WI38 (cell line): ENCODE data around the gene MAGEF1.

Experiments
- H3K4me3 ChIP-seq: 2 replicates; pipeline ENCODE4 v1.5.1; 2011; ENCODE audit warnings: low read depth, mild to moderate bottlenecking, control low read depth, low read length
- TF ChIP-seq, protein P1 (sequence below): IDR thresholded peaks from 2 replicates; pipeline ENCODE4 v1.5.1; 2012; ENCODE audit warnings: low read depth, mild to moderate bottlenecking, control low read depth, low read length

Gene MAGEF1

DNA sequence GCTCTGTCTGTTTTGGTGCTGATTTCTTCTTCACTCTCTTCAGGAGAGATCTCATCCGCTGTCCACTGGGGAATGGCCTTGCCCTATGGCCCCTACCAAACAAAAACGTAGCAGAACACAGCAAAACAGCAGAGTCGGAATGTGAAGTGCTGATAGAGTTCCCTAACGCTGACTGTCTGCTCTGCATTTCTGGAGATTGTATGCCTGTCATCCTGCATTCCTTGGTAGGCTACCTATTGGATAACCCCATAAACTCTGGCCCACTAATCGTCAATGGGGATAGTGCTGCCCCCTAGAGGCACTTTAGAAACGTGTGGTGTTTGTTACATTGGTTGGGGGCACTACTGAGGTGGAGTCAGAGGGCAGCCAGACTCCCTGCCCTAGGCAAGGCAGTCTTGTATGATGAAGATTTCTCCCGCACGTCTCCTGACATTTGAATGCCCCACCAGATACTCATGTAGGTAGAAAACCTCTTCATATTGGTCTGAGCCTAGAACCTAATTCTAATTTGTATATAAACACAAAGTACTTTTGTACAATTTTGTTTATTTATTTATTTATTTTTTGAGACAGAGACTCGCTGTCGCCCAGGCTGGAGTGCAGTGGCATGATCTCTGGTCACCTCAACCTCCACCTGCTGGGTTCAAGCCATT is 15.6 kb upstream of the MAGEF1 start:
- no peak overlapping the region for H3K4me3 ChIP-seq
- TF ChIP-seq, protein P1, sequence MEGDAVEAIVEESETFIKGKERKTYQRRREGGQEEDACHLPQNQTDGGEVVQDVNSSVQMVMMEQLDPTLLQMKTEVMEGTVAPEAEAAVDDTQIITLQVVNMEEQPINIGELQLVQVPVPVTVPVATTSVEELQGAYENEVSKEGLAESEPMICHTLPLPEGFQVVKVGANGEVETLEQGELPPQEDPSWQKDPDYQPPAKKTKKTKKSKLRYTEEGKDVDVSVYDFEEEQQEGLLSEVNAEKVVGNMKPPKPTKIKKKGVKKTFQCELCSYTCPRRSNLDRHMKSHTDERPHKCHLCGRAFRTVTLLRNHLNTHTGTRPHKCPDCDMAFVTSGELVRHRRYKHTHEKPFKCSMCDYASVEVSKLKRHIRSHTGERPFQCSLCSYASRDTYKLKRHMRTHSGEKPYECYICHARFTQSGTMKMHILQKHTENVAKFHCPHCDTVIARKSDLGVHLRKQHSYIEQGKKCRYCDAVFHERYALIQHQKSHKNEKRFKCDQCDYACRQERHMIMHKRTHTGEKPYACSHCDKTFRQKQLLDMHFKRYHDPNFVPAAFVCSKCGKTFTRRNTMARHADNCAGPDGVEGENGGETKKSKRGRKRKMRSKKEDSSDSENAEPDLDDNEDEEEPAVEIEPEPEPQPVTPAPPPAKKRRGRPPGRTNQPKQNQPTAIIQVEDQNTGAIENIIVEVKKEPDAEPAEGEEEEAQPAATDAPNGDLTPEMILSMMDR, result peak; percentile 73

DNA sequence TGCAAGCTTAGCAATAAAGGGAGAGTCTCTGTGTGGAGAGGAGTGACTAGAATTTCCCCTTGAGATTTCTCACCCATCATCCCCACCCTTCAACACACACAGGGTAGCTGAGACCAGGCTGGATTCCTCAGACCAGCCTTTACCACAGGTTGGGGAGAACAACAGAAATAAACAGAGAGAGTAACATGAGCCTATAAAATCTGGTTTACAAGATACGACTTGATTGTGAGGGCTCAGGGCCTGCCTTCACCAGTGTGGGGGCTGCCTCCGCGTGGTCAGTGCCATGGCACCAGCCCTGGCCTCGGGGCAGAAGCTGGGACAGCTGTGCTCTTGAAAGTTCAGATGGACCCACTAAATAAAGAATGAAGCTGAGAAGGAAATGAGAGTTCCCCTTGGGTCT is 14.6 kb upstream of the MAGEF1 start:
- TF ChIP-seq, protein P1, result no peak
- H3K4me3 ChIP-seq, result no peak overlapping the region

DNA sequence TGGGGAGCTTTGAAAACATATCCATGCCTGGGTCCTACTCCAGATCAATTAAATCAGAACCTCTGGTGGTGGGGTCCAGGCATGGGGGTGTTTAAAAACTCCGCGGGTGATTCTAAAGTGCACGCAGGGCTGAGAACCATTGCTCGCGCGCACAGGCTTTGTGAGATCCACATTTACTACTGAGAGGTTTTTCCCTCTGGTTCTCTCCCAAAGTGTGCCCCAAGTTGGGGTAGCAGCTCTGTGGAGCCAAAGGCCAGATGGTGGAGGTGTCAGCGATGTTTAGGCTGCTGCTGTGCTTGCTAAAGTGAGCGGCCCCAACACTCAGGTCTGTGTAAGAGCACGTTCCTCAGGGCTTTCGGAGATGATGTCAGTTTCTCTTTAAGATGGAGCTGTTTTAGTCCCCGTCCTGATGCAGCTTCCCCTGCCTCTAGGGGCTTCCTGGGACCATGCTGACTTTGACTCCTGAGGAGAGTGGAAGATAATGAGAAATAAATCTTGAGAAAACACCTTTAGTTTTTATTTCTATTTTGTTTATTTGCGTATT is 13.4 kb upstream of the MAGEF1 start:
- no peak overlapping the region for H3K4me3 ChIP-seq
- TF ChIP-seq, protein P1, result no peak

DNA sequence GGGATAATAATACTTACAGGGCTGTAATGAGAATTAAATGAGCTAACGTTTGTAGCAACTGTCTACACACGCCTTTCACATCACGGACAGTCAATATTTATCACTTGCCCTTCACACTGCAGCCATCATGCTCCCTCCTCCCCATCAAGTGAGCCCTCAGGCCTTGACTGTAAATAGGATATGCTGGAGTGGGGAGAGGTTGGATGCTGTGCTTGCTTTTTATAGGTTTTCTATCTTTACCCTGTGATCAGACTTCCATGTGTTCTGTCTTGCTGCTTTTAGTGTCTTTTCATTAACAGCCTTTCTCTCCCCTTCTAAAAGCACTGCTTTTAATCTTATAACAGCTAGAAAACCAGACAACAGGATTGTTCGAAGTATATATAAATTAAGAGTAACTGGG is 12.8 kb upstream of the MAGEF1 start:
- TF ChIP-seq, protein P1, result no peak
- H3K4me3 ChIP-seq, result no peak overlapping the region

DNA sequence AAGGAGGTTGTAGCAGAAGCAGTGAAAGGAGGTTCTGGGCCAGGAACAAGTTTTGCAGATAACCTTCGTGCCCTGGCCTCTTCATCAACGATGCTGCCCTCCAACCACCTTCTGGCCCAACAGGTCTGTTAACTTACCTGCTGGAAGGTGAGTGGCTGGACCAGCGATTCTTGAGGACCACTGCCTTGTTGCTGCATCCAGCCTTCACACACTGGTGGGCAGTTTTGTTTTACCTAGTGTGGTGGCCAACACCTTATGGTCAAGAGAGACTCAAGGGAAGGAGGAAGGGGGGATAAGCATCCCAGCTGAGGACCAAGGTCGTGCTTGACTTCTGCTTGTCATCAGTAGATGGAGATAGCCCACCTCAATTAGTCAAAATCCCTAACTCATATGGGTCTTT is 7.8 kb upstream of the MAGEF1 start:
- H3K4me3 ChIP-seq, result no peak overlapping the region
- TF ChIP-seq, protein P1, result no peak

DNA sequence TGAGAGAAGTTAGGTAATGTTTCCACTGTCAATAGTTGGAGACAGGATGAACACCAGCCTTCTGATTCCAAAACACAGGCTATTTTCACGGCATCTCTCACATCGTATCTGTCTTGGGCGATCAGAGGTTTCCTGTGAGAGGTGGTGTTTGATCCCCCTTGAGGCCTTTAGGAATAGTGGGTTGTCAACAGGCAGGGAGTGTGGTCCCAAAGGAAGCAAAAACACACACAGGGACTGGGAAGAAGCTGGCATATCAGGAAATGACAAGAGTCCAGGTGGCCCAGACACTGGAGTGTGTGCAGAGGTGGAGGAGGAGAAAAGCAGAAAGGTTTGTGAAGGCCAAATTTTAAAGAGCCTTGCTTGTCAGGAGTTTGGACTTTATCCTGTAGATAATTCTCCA is 6.6 kb upstream of the MAGEF1 start:
- no peak overlapping the region for H3K4me3 ChIP-seq
- TF ChIP-seq, protein P1, result no peak

DNA sequence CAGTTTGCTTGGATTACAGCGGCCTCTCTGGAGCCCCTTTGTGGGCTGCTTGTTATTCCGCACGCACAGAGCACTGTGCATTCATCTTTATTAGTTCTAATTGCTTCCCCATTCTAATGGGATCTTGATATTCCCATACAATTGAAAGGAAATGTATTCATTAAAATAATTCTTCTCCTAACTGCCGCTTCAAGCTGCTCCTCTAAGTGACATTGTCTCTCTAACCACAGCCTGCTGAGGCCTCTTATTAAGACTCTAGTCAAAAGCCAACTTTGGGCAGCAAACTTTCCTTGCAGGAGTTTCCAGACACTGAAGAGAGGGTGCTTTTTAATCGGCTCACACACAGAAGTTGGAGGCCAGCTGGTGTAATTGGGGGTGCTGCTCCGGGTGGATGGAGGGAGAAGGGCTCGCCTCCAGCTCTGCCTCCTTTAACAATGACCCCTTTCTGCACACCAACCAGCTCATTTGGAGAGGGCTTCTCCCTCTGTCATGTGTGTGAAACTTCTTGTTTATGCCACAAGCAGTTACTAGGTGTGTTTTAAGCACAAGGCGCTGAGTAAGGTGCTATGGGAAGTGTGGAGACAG is 5.6 kb upstream of the MAGEF1 start:
- H3K4me3 ChIP-seq, result no peak overlapping the region
- TF ChIP-seq, protein P1, result no peak
